HEK293T (cell line): ENCODE measurements around the gene GUCD1.

Experiments
- CTCF ChIA-PET: fragments of 350-600 bp; formaldehyde crosslinking; extraction: SDS; loops from one replicate; lab custom pipeline; 2021; ENCODE audit warnings: antibody characterized with exemption, inconsistent platforms; lab: Yijun Ruan, JAX
- POLR2A ChIA-PET: fragments of 350-600 bp; formaldehyde crosslinking; extraction: SDS; loops from one replicate; lab custom pipeline; 2020; ENCODE audit warnings: antibody characterized with exemption, inconsistent platforms; lab: Yijun Ruan, JAX
- DNase-seq: peaks from one replicate; pipeline ENCODE4 v3.0.0; 2012; ENCODE audit warnings: mixed read lengths; ENCODE audit errors: extremely low spot score
- ARNT ChIP-seq: fragments of 450-650 bp; IDR thresholded peaks from 2 replicates; pipeline ENCODE4 v1.6.1; 2017; ENCODE audit warnings: mild to moderate bottlenecking
- BHLHE40 ChIP-seq: fragments of 450-650 bp; IDR thresholded peaks from 2 replicates; pipeline ENCODE4 v1.6.1; 2016; ENCODE audit warnings: mild to moderate bottlenecking, moderate library complexity, borderline replicate concordance
- CTBP1 ChIP-seq: fragments of 450-650 bp; IDR thresholded peaks from 2 replicates; pipeline ENCODE4 v1.6.1; 2016; ENCODE audit warnings: borderline replicate concordance
- ELF4 ChIP-seq: fragments of 450-650 bp; IDR thresholded peaks from 2 replicates; pipeline ENCODE4 v1.6.1; 2017; ENCODE audit warnings: antibody characterized with exemption
- FOXA1 ChIP-seq: fragments of 450-650 bp; IDR thresholded peaks from 2 replicates; pipeline ENCODE4 v1.6.1; 2016; ENCODE audit warnings: mild to moderate bottlenecking
- FOXK2 ChIP-seq: fragments of 450-650 bp; IDR thresholded peaks from 2 replicates; pipeline ENCODE4 v1.6.1; 2016; ENCODE audit warnings: mild to moderate bottlenecking
- FOXM1 ChIP-seq: fragments of 450-650 bp; IDR thresholded peaks from 2 replicates; pipeline ENCODE4 v1.6.1; 2017; ENCODE audit warnings: mild to moderate bottlenecking, borderline replicate concordance
- HDGF ChIP-seq: fragments of 450-650 bp; IDR thresholded peaks from 2 replicates; pipeline ENCODE4 v1.6.1; 2017; ENCODE audit warnings: antibody characterized with exemption, borderline replicate concordance
- L3MBTL2 ChIP-seq: fragments of 450-650 bp; conservative IDR thresholded peaks from 2 replicates; pipeline ENCODE4 v1.6.1; 2016; ENCODE audit warnings: mild to moderate bottlenecking
- LEF1 ChIP-seq: fragments of 450-650 bp; IDR thresholded peaks from 2 replicates; pipeline ENCODE4 v1.6.1; 2017; ENCODE audit warnings: mild to moderate bottlenecking, borderline replicate concordance
- NFRKB ChIP-seq: fragments of 450-650 bp; IDR thresholded peaks from 2 replicates; pipeline ENCODE4 v1.6.1; 2016; ENCODE audit warnings: mild to moderate bottlenecking, moderate library complexity
- SP1 ChIP-seq: fragments of 450-650 bp; IDR thresholded peaks from 2 replicates; pipeline ENCODE4 v1.6.1; 2017
- SUZ12 ChIP-seq: fragments of 450-650 bp; IDR thresholded peaks from 2 replicates; pipeline ENCODE4 v1.6.1; 2016; ENCODE audit warnings: mild to moderate bottlenecking
- TARDBP ChIP-seq: fragments of 450-650 bp; IDR thresholded peaks from 2 replicates; pipeline ENCODE4 v1.6.1; 2016
- ZNF384 ChIP-seq: fragments of 450-650 bp; IDR thresholded peaks from 2 replicates; pipeline ENCODE4 v1.6.1; 2016
- TF ChIP-seq, protein P1 (sequence below): fragments of 450-650 bp; IDR thresholded peaks from 2 replicates; pipeline ENCODE4 v1.6.1; 2016

The GUCD1 gene

DNA sequence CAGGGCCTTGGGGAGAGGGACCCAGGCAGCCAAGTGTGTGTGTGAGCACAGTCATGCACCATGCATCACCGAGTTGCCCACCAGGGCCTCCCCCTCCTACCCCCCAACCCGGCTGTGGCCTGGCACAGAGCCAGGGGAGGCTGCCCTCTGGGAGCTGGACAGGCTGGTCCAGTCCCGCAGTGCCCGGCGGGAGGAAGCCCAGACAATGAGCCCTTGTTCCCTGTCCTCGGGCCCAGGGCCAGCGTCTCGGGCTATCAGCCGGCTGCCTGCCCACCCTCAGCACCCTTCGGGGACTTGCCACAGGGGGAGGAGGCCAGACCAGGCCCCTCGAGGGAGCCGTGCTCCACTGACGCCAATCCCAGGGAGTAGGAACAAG, 33.4 kb upstream of the GUCD1 start:
- no peak for TF ChIP-seq FOXK2
- no peak for TF ChIP-seq SUZ12
- TF ChIP-seq FOXA1 = no peak
- no peak for TF ChIP-seq SP1
- no peak for TF ChIP-seq CTBP1
- TF ChIP-seq HDGF = no peak
- no peak for TF ChIP-seq L3MBTL2
- TF ChIP-seq, protein P1, sequence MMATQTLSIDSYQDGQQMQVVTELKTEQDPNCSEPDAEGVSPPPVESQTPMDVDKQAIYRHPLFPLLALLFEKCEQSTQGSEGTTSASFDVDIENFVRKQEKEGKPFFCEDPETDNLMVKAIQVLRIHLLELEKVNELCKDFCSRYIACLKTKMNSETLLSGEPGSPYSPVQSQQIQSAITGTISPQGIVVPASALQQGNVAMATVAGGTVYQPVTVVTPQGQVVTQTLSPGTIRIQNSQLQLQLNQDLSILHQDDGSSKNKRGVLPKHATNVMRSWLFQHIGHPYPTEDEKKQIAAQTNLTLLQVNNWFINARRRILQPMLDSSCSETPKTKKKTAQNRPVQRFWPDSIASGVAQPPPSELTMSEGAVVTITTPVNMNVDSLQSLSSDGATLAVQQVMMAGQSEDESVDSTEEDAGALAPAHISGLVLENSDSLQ = no peak
- TF ChIP-seq ARNT = no peak
- TF ChIP-seq NFRKB = no peak
- no peak for DNase-seq
- CTCF ChIA-PET = no interaction called here
- POLR2A ChIA-PET = interaction anchor here (1.8 kb wide), 1 partner anchor 33 kb away, joined by 5 read pairs; the partner anchor contains the start of gene GUCD1

GRCh38 chr22:24587948-24588347, 33.0 kb upstream of the GUCD1 start:
- no peak for TF ChIP-seq FOXA1
- TF ChIP-seq ELF4 = no peak
- TF ChIP-seq L3MBTL2 = no peak
- no peak for TF ChIP-seq FOXM1
- no peak for TF ChIP-seq CTBP1
- no peak for TF ChIP-seq HDGF
- TF ChIP-seq ARNT = no peak
- no peak for TF ChIP-seq FOXK2
- TF ChIP-seq LEF1 = no peak
- no peak for TF ChIP-seq ZNF384
- TF ChIP-seq NFRKB = no peak
- no peak for TF ChIP-seq BHLHE40
- no peak for TF ChIP-seq SUZ12
- TF ChIP-seq SP1 = no peak
- TF ChIP-seq, protein P1 = no peak
- no peak for TF ChIP-seq TARDBP
- ChIA-PET CTCF (no interaction called here), POLR2A (interaction anchor here (1.8 kb wide), 1 partner anchor 33 kb away, joined by 5 read pairs; the partner anchor contains the start of gene GUCD1)
- DNase-seq = no peak

- no peak for DNase-seq
- ChIA-PET POLR2A (interaction anchor here (1.8 kb wide), 1 partner anchor 32 kb away, joined by 5 read pairs; the partner anchor contains the start of gene GUCD1), CTCF (no interaction called here)
- no peak for TF ChIP-seq FOXA1
- TF ChIP-seq LEF1 = no peak
- no peak for TF ChIP-seq SP1
These were observed 32.3 kb upstream of the GUCD1 start for GRCh38 chr22:24587251-24587650.

- DNase-seq = no peak
- CTCF ChIA-PET = no interaction called here
These were observed 31.1 kb upstream of the GUCD1 start for GRCh38 chr22:24585927-24586546.

DNA sequence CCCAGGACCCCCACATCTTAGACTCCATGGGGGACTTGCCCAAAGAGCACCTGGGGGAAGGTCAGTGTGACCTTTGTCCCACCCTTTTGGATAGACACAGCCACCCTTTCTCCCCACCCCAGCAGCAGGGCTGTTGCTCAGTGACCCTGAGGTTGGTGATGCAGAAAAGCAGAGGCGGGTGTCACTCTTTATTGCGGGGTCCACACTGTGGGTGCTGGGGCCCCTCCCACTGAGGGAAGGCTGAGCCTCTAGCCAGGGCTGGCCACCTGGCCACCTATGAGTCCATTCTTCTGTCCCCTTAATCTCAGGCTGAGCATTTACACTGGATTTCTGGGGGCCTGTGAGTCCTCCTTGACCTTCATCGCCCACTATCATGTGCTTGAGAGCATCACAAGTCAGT, 30.5 kb upstream of the GUCD1 start:
- CTCF ChIA-PET = no interaction called here

More at GRCh38 chr22:24585927-24586546, 31.1 kb upstream of the GUCD1 start:
- POLR2A ChIA-PET = no interaction called here
- no peak for TF ChIP-seq HDGF
- TF ChIP-seq ARNT = no peak
- TF ChIP-seq ELF4 = no peak
- no peak for TF ChIP-seq NFRKB
- TF ChIP-seq SP1 = no peak
- TF ChIP-seq, protein P1 = no peak
- TF ChIP-seq SUZ12 = no peak
- no peak for TF ChIP-seq LEF1
- no peak for TF ChIP-seq BHLHE40
- no peak for TF ChIP-seq FOXA1
- no peak for TF ChIP-seq L3MBTL2
- TF ChIP-seq CTBP1 = no peak
- TF ChIP-seq FOXM1 = no peak
- TF ChIP-seq FOXK2 = no peak
- no peak for TF ChIP-seq ZNF384
- no peak for TF ChIP-seq TARDBP

More for the DNA sequence above, 30.5 kb upstream of the GUCD1 start:
- POLR2A ChIA-PET = no interaction called here
- no peak for DNase-seq
- no peak for TF ChIP-seq LEF1
- no peak for TF ChIP-seq FOXM1
- no peak for TF ChIP-seq CTBP1
- TF ChIP-seq, protein P1 = no peak
- TF ChIP-seq ARNT = no peak
